ENCODE results near the gene TNK2.
"Not testable (repeated sequence)": the region's sequence is repeated elsewhere in the genome, so short reads cannot be mapped to it uniquely, and the experiment has no call there.

GRCh38 chr3:195816276-195816913, 92.0 kb downstream of the TNK2 start:
- not testable (repeated sequence) for TF ChIP-seq KDM1A (IDR thresholded peaks at IDR 0.05; ENCODE audit: low read depth); POLR2A (IDR thresholded peaks at IDR 0.05; ENCODE audit: low read length); CTCF (IDR thresholded peaks at IDR 0.05); HDAC2 (IDR thresholded peaks at IDR 0.05); REST (IDR thresholded peaks at IDR 0.05); CBX2 (IDR thresholded peaks at IDR 0.05; ENCODE audit: borderline replicate concordance, low read depth); HEYL (CRISPR knock-in tag; IDR thresholded peaks at IDR 0.05); CHD2 (IDR thresholded peaks at IDR 0.05; ENCODE audit: low read length, partially characterized antibody); ELK1 (IDR thresholded peaks at IDR 0.05; ENCODE audit: low read depth, low read length); CEBPB (IDR thresholded peaks at IDR 0.05); SREBF2 (IDR thresholded peaks at IDR 0.05); CBX8 (IDR thresholded peaks at IDR 0.05); RAD21 (conservative IDR thresholded peaks at IDR 0.05 in 1 of 2, IDR thresholded peaks at IDR 0.05 in 1 of 2); KDM5A (IDR thresholded peaks at IDR 0.05)
